Measurements from ENCODE around the gene ASB16. TPM values are rescaled to one million over a fixed set of nuclear protein-coding genes. Genes with fewer than 3 reads are reported as not detected.
A peak's percentile ranks its signal among the peaks of the same experiment; 100 is the strongest.
"Not testable (repeated sequence)": the region's sequence is repeated elsewhere in the genome, so short reads cannot be mapped to it uniquely, and the experiment has no call there.

Gene ASB16
- total and polyA plus RNA-seq, 7 donors = 1.1 to 43.4 (median 17.0) TPM

DNA sequence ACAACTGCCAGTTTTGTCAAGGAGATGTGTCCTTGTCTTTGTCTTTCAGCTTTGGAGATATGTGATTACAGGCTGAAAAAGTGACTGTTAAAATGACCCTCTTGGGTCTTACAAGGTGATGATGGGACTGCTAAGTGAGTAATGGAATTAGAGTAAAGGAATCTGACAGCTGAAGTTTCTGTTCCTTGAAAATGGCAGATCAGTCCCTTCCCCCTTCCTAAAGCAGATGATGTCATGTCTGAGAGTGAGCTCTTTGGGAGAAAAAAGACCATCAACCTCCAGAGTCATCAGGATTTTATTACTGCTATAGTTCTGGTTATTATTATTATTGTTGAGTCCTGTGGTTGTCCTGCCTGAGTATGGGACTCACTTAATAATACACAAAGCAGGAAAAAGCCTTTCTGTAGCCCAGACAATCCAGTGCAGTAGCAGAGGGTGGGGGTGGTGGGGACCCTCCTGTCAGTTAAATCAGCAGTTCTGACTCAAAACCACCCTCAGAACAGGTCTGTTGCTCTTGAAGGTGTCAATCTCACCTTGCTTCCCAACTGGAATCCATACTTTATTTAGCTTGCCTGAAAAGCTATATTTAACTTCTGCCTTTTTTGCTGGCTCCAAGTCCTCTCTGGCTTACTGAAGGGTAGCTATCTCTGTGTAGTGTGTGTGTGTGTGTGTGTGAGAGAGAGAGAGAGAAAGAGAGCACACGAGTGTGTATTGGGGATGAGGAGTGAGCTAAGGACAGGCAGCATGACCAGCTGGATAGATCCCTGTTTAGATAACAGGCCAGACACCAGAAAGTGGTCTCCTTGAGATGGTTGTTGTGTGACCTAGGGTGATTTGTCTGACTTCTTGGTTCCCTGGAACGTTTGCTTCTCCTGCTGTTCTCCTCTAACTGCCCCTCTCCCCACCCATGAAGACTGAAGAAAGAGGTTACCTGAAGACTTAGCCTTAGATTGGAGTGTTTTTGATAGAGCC, 23.8 kb upstream of the ASB16 start:
- no peak for DNase-seq
- 10 to 35% (median 21%) methylated on average over 2 of the region's 2 CpGs for WGBS, 3 donors
- ATAC-seq = peak in 2 of 4 donors; percentile 58
- TF ChIP-seq, protein P1, sequence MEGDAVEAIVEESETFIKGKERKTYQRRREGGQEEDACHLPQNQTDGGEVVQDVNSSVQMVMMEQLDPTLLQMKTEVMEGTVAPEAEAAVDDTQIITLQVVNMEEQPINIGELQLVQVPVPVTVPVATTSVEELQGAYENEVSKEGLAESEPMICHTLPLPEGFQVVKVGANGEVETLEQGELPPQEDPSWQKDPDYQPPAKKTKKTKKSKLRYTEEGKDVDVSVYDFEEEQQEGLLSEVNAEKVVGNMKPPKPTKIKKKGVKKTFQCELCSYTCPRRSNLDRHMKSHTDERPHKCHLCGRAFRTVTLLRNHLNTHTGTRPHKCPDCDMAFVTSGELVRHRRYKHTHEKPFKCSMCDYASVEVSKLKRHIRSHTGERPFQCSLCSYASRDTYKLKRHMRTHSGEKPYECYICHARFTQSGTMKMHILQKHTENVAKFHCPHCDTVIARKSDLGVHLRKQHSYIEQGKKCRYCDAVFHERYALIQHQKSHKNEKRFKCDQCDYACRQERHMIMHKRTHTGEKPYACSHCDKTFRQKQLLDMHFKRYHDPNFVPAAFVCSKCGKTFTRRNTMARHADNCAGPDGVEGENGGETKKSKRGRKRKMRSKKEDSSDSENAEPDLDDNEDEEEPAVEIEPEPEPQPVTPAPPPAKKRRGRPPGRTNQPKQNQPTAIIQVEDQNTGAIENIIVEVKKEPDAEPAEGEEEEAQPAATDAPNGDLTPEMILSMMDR (IDR thresholded peaks at IDR 0.05) = no peak
- H3K27ac ChIP-seq = peak overlapping the region; percentile 50
- H3K4me3 ChIP-seq = no peak overlapping the region
- H3K4me1 ChIP-seq = peaks cover 23% of the 10 kb centered on the region
- intact Hi-C loops (cut with DNase I) = no loop called here
- H3K36me3 ChIP-seq (ENCODE audit: insufficient read depth in 1 of 2, low read depth in 1 of 2) = no peaks in the 10 kb centered on the region
- H3K9me3 ChIP-seq = no peaks in the 10 kb centered on the region
- no peaks in the 10 kb centered on the region for H3K27me3 ChIP-seq (ENCODE audit: insufficient read depth in 3 of 3, low read length in 2 of 3)

DNA sequence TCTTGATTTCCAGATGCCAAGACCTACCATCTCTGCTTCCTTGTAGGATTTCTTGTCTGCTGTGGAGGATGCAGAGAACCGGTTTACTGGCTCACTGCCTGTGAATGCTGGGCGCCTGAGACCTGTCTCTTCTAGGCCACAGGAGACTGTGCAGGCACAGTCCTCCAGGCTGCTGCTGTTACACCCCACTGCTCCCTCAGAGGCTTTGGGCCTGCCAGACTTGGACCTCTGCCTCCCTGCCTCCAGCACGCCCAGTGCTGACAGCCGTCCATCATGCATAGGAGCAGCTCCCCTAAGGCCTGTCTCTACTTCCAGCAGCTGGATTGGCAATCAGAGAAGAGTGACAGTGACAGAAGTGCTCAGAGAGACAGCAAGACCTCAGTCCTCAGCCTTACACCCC, 22.7 kb upstream of the ASB16 start:
- intact Hi-C loops (cut with DNase I) = no loop called here
- no peak for DNase-seq

DNA sequence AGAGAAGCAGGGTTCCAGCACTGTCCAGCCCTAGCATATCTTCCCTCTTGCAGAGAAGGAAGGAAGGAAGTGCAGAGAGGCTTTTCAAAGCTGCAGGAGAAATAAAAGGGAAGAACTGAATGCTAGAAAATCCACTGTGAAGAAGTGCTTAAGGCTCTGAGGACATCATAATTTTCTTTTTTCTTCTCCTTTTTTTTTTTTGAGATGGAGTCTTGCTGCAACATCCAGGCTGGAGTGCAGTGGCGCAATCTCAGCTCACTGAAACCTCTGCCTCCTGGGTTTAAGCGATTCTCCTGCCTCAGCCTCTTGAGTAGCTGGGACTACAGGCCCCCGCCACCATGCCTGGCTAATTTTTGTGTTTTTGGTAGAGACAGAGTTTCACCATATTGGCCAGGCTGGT, 21.4 kb upstream of the ASB16 start:
- H3K9me3 ChIP-seq; H3K4me3 ChIP-seq; H3K27ac ChIP-seq; intact Hi-C loops (cut with DNase I); DNase-seq; ATAC-seq; H3K27me3 ChIP-seq (ENCODE audit: insufficient read depth in 3 of 3, low read length in 2 of 3); H3K36me3 ChIP-seq (ENCODE audit: insufficient read depth in 1 of 2, low read depth in 1 of 2): not testable (repeated sequence)
- peaks cover 23% of the 10 kb centered on the region for H3K4me1 ChIP-seq
- WGBS, 3 donors = 93 to 97% (median 94%) methylated on average over 3 of the region's 3 CpGs

More for the DNA sequence above, 22.7 kb upstream of the ASB16 start:
- Histone ChIP-seq H3K27me3 (ENCODE audit: insufficient read depth in 3 of 3, low read length in 2 of 3) (no peaks in the 10 kb centered on the region), H3K27ac (no peak overlapping the region), H3K9me3 (no peaks in the 10 kb centered on the region), H3K4me1 (peaks cover 23% of the 10 kb centered on the region), H3K36me3 (ENCODE audit: insufficient read depth in 1 of 2, low read depth in 1 of 2) (no peaks in the 10 kb centered on the region), H3K4me3 (no peak overlapping the region)
- TF ChIP-seq, protein P1 (IDR thresholded peaks at IDR 0.05) = no peak
- WGBS, 3 donors = 32 to 51% (median 49%) methylated on average over 4 of the region's 4 CpGs
- ATAC-seq = peak; percentile 52 to 84 (median 76)

DNA sequence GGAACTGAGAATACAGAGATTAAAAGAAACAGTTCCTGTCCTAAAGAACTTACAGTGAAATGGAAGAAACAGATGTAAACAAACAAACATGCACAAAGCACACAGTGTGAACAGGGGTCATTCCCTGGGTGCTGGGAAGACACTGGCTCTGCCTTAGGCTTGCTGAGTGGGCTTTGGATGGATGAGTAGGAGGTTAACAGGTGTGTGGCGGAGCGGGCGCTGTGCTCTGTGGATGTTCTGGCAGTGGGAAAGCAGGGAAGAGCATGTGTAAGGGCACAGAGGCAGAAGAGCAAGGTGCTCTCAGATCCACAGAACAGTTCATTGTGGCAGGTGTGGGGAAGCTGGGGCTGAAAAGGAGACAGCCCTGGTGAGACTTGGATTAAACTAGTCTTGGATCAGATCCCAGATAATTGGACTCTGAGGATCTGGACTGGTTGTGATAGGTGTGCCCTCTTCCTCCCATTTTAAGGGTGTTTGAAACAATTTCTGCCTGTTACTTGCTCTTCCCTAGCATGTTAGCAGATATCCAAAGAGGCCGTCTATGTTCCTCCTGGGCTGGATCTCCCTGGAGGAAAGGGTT, 20.7 kb upstream of the ASB16 start:
- TF ChIP-seq, protein P1 (IDR thresholded peaks at IDR 0.05) = no peak
- no peak for DNase-seq
- intact Hi-C loops (cut with DNase I) = no loop called here

DNA sequence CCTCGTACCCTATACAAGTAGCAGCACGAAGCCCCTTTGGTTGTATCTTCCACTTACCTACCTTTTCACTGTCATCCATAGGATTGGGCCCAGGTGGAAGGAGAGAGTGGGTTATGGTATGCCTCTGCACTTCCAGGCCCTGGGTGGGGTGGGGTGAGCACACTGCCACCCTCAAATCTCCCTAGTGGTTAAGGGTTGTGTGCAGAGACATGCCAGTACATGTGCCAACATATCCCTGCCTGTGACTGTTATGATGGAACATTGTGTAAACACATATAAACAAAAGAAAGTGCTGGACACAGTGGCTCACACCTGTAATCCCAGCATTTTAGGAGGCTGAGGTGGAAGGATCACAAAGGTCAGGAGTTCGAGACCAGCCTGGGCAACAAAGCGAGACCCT, 17.6 kb upstream of the ASB16 start:
- H3K27me3 ChIP-seq (ENCODE audit: insufficient read depth in 3 of 3, low read length in 2 of 3) = no peaks in the 10 kb centered on the region
- ATAC-seq (no peak), DNase-seq (no peak)
- 97 to 100% (median 98%) methylated on average over 4 of the region's 4 CpGs for WGBS, 3 donors
- H3K4me3 ChIP-seq = no peak overlapping the region
- H3K36me3 ChIP-seq (ENCODE audit: insufficient read depth in 1 of 2, low read depth in 1 of 2) = no peaks in the 10 kb centered on the region
- H3K27ac ChIP-seq = no peak overlapping the region
- H3K4me1 ChIP-seq = peaks cover 3% of the 10 kb centered on the region
- H3K9me3 ChIP-seq = no peaks in the 10 kb centered on the region
- TF ChIP-seq, protein P1 (IDR thresholded peaks at IDR 0.05) = no peak
- intact Hi-C loops (cut with DNase I) = no loop called here

More for the DNA sequence above, 20.7 kb upstream of the ASB16 start:
- WGBS, 3 donors = 88 to 94% (median 90%) methylated on average over 4 of the region's 4 CpGs
- no peak for ATAC-seq
- no peak overlapping the region for H3K4me3 ChIP-seq
- H3K27me3 ChIP-seq (ENCODE audit: insufficient read depth in 3 of 3, low read length in 2 of 3) = no peaks in the 10 kb centered on the region
- no peaks in the 10 kb centered on the region for H3K36me3 ChIP-seq (ENCODE audit: insufficient read depth in 1 of 2, low read depth in 1 of 2)
- H3K4me1 ChIP-seq = peaks cover 22% of the 10 kb centered on the region
- no peaks in the 10 kb centered on the region for H3K9me3 ChIP-seq
- H3K27ac ChIP-seq = no peak overlapping the region

All from psoas muscle (tissue), 8 donors.